ENCODE results near the gene SLC50A1. TPM values are rescaled to one million over a fixed set of nuclear protein-coding genes. Genes with fewer than 3 reads are reported as not detected.
A peak's percentile ranks its signal among the peaks of the same experiment; 100 is the strongest.

SLC50A1 gene
- total RNA-seq, 1 experiment from 2014 or later = 56.5 TPM

DNA sequence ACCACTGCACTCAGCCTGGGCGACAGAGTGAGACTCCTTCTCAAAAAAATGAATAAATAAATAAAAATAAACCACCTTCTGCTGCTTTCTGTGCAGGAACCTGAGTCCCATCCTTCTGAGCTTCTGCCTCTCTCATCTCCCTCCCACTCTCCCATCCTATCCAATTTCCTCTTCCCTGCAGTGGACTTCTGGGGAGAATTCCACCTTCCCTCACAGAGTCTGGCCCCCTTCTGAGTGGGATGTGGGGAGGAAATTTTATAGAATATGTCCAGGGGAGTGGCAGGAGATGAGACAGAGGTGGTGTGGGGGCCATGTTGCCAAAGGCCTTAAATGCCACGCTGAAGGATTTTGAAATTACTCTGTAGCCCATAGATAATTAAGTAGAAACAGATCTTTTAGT, 13.3 kb upstream of the SLC50A1 start:
- H3K27ac ChIP-seq (ENCODE audit: low read length) = no peak overlapping the region
- no peaks in the 10 kb centered on the region for H3K36me3 ChIP-seq (ENCODE audit: insufficient read depth, low read length)
- no peak for DNase-seq
- H3K4me3 ChIP-seq (ENCODE audit: low read length) = no peak overlapping the region
- no peak overlapping the region for H3K4me2 ChIP-seq (ENCODE audit: low read depth, low read length, poor library complexity, severe bottlenecking)
- H3K9me2 ChIP-seq (replicated peaks; ENCODE audit: insufficient read depth, low read length) = no peaks in the 10 kb centered on the region
- H4K20me1 ChIP-seq (ENCODE audit: insufficient read depth, low read depth, low read length) = no peaks in the 10 kb centered on the region
- H3K9ac ChIP-seq (ENCODE audit: low read length) = no peak overlapping the region
- H3K79me2 ChIP-seq (ENCODE audit: low read length) = no peaks in the 10 kb centered on the region
- H2AFZ ChIP-seq (ENCODE audit: low read length) = no peak overlapping the region
- no peaks in the 10 kb centered on the region for H3K9me3 ChIP-seq (ENCODE audit: low read length)
- H3K27me3 ChIP-seq (ENCODE audit: low read length) = no peaks in the 10 kb centered on the region
- H3K4me1 ChIP-seq (ENCODE audit: low read length) = peaks cover 8% of the 10 kb centered on the region

DNA sequence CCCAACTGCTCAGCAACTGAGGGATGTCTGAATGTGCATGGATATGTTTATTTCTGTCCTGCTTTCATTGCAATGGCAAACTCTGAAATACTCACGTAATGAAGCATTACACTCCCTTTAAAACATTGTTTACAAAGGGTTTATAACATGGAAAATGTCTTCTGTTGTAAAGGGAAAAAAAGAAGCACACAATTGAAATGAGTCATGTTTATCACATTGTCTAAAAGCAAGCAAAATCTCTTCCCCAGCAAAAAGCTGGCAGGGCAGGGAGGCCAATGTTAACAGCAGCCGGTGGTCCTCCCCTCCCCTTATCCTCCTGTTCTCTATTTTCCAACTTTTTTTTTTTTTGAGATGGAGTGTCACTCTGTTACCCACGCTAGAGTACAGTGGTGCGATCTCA, 11.9 kb upstream of the SLC50A1 start:
- H3K79me2 ChIP-seq (ENCODE audit: low read length) = no peaks in the 10 kb centered on the region
- H3K4me2 ChIP-seq (ENCODE audit: low read depth, low read length, poor library complexity, severe bottlenecking) = no peak overlapping the region
- no peaks in the 10 kb centered on the region for H3K27me3 ChIP-seq (ENCODE audit: low read length)
- no peak overlapping the region for H3K4me3 ChIP-seq (ENCODE audit: low read length)
- H3K9me2 ChIP-seq (replicated peaks; ENCODE audit: insufficient read depth, low read length) = no peaks in the 10 kb centered on the region
- no peak overlapping the region for H2AFZ ChIP-seq (ENCODE audit: low read length)
- no peaks in the 10 kb centered on the region for H3K36me3 ChIP-seq (ENCODE audit: insufficient read depth, low read length)
- peaks cover 21% of the 10 kb centered on the region for H3K4me1 ChIP-seq (ENCODE audit: low read length)
- H3K27ac ChIP-seq (ENCODE audit: low read length) = no peak overlapping the region
- no peaks in the 10 kb centered on the region for H3K9me3 ChIP-seq (ENCODE audit: low read length)
- no peak for DNase-seq
- H3K9ac ChIP-seq (ENCODE audit: low read length) = no peak overlapping the region
- no peaks in the 10 kb centered on the region for H4K20me1 ChIP-seq (ENCODE audit: insufficient read depth, low read depth, low read length)

- no peak overlapping the region for H3K4me2 ChIP-seq (ENCODE audit: low read depth, low read length, poor library complexity, severe bottlenecking)
- H3K9ac ChIP-seq (ENCODE audit: low read length) = no peak overlapping the region
Observed at GRCh38 chr1:155124503-155125463, 10.9 kb upstream of the SLC50A1 start.

GRCh38 chr1:155125511-155125945, 10.1 kb upstream of the SLC50A1 start:
- no peaks in the 10 kb centered on the region for H3K9me2 ChIP-seq (replicated peaks; ENCODE audit: insufficient read depth, low read length)
- H3K27me3 ChIP-seq (ENCODE audit: low read length) = no peaks in the 10 kb centered on the region
- H3K79me2 ChIP-seq (ENCODE audit: low read length) = no peaks in the 10 kb centered on the region
- H3K4me1 ChIP-seq (ENCODE audit: low read length) = peaks cover 21% of the 10 kb centered on the region
- H4K20me1 ChIP-seq (ENCODE audit: insufficient read depth, low read depth, low read length) = no peaks in the 10 kb centered on the region
- H3K4me2 ChIP-seq (ENCODE audit: low read depth, low read length, poor library complexity, severe bottlenecking) = no peak overlapping the region
- H3K4me3 ChIP-seq (ENCODE audit: low read length) = no peak overlapping the region
- H3K36me3 ChIP-seq (ENCODE audit: insufficient read depth, low read length) = no peaks in the 10 kb centered on the region
- no peak overlapping the region for H3K27ac ChIP-seq (ENCODE audit: low read length)
- no peaks in the 10 kb centered on the region for H3K9me3 ChIP-seq (ENCODE audit: low read length)
- H2AFZ ChIP-seq (ENCODE audit: low read length) = no peak overlapping the region
- H3K9ac ChIP-seq (ENCODE audit: low read length) = no peak overlapping the region
- DNase-seq = no peak

More at GRCh38 chr1:155124503-155125463, 10.9 kb upstream of the SLC50A1 start:
- H4K20me1 ChIP-seq (ENCODE audit: insufficient read depth, low read depth, low read length) = no peaks in the 10 kb centered on the region
- H3K27ac ChIP-seq (ENCODE audit: low read length) = no peak overlapping the region
- H3K4me3 ChIP-seq (ENCODE audit: low read length) = no peak overlapping the region
- no peaks in the 10 kb centered on the region for H3K79me2 ChIP-seq (ENCODE audit: low read length)
- no peak overlapping the region for H2AFZ ChIP-seq (ENCODE audit: low read length)
- no peaks in the 10 kb centered on the region for H3K9me2 ChIP-seq (replicated peaks; ENCODE audit: insufficient read depth, low read length)
- DNase-seq = no peak
- H3K9me3 ChIP-seq (ENCODE audit: low read length) = no peaks in the 10 kb centered on the region
- H3K27me3 ChIP-seq (ENCODE audit: low read length) = no peaks in the 10 kb centered on the region
- H3K4me1 ChIP-seq (ENCODE audit: low read length) = peaks cover 21% of the 10 kb centered on the region
- H3K36me3 ChIP-seq (ENCODE audit: insufficient read depth, low read length) = no peaks in the 10 kb centered on the region

GRCh38 chr1:155125946-155126555, 9.6 kb upstream of the SLC50A1 start:
- H4K20me1 ChIP-seq (ENCODE audit: insufficient read depth, low read depth, low read length) = no peaks in the 10 kb centered on the region
- H3K9me3 ChIP-seq (ENCODE audit: low read length) = no peaks in the 10 kb centered on the region
- DNase-seq = no peak
- peaks cover 21% of the 10 kb centered on the region for H3K4me1 ChIP-seq (ENCODE audit: low read length)
- no peaks in the 10 kb centered on the region for H3K36me3 ChIP-seq (ENCODE audit: insufficient read depth, low read length)
- no peak overlapping the region for H3K4me2 ChIP-seq (ENCODE audit: low read depth, low read length, poor library complexity, severe bottlenecking)
- no peaks in the 10 kb centered on the region for H3K27me3 ChIP-seq (ENCODE audit: low read length)
- H3K27ac ChIP-seq (ENCODE audit: low read length) = no peak overlapping the region
- H3K9ac ChIP-seq (ENCODE audit: low read length) = no peak overlapping the region
- H3K9me2 ChIP-seq (replicated peaks; ENCODE audit: insufficient read depth, low read length) = no peaks in the 10 kb centered on the region
- no peaks in the 10 kb centered on the region for H3K79me2 ChIP-seq (ENCODE audit: low read length)
- no peak overlapping the region for H2AFZ ChIP-seq (ENCODE audit: low read length)
- H3K4me3 ChIP-seq (ENCODE audit: low read length) = no peak overlapping the region

DNA sequence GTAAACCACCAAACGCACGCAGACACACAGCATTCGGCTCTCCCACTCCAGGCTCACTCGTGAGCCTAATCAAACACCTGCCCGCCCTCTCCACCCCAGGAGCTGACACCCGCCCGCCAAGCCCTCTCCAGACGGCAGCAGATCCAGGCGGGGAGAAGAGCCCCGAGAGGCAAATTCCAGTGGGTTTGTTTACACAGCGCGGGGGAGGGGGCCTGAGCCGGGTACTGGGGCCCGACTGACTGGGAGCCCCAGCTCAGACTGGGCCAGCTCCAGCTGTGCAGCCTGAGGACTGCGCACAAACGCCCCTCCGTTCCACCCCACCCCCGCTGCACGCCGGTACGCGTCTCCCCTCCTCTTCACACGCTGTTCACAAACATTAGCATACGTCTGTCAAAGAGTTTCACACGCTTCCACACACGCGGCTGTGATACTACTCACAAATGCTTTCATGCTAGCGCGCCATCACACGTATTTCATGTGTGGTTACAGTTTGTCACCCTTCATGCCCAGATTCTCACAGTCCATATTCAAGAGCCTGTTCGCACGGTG, 9.0 kb upstream of the SLC50A1 start:
- H3K36me3 ChIP-seq (ENCODE audit: insufficient read depth, low read length) = no peaks in the 10 kb centered on the region
- H3K4me2 ChIP-seq (ENCODE audit: low read depth, low read length, poor library complexity, severe bottlenecking) = peak overlapping the region; percentile 62
- H3K4me3 ChIP-seq (ENCODE audit: low read length) = peak overlapping the region; percentile 37; the same call in 1 of the 2 replicates
- peaks cover 21% of the 10 kb centered on the region for H3K4me1 ChIP-seq (ENCODE audit: low read length)
- no peak overlapping the region for H3K27ac ChIP-seq (ENCODE audit: low read length)
- 0 out of 2 replicates have a peak overlapping the region, but pooled peaks have one; percentile 10 for H3K9ac ChIP-seq (ENCODE audit: low read length)
- H3K79me2 ChIP-seq (ENCODE audit: low read length) = no peaks in the 10 kb centered on the region
- H2AFZ ChIP-seq (ENCODE audit: low read length) = peak overlapping the region; percentile 49; the same call in 1 of the 2 replicates
- no peaks in the 10 kb centered on the region for H3K27me3 ChIP-seq (ENCODE audit: low read length)
- no peaks in the 10 kb centered on the region for H3K9me2 ChIP-seq (replicated peaks; ENCODE audit: insufficient read depth, low read length)
- no peaks in the 10 kb centered on the region for H3K9me3 ChIP-seq (ENCODE audit: low read length)
- DNase-seq = peak; percentile 55
- H4K20me1 ChIP-seq (ENCODE audit: insufficient read depth, low read depth, low read length) = no peaks in the 10 kb centered on the region

GRCh38 chr1:155127105-155127966, 8.3 kb upstream of the SLC50A1 start, which contains the start of gene EFNA1:
TSS of gene EFNA1 (plus strand) at chr1:155127876. CDS start at chr1:155127978, 102 bp downstream.
- Histone ChIP-seq H3K36me3 (ENCODE audit: insufficient read depth, low read length) (no peaks in the 10 kb centered on the region), H4K20me1 (ENCODE audit: insufficient read depth, low read depth, low read length) (no peaks in the 10 kb centered on the region), H2AFZ (ENCODE audit: low read length) (peak within 1 kb of the TSS; percentile 49; the same call in 1 of the 2 replicates), H3K27me3 (ENCODE audit: low read length) (no peaks in the 10 kb centered on the region), H3K4me1 (ENCODE audit: low read length) (peaks cover 21% of the 10 kb centered on the region), H3K79me2 (ENCODE audit: low read length) (no peaks in the 10 kb centered on the region), H3K9ac (ENCODE audit: low read length) (peak within 1 kb of the TSS; percentile 32; the same call in 1 of the 2 replicates), H3K4me3 (ENCODE audit: low read length) (peak within 1 kb of the TSS; percentile 37; the same call in 1 of the 2 replicates), H3K9me2 (replicated peaks; ENCODE audit: insufficient read depth, low read length) (no peaks in the 10 kb centered on the region), H3K9me3 (ENCODE audit: low read length) (no peaks in the 10 kb centered on the region), H3K4me2 (ENCODE audit: low read depth, low read length, poor library complexity, severe bottlenecking) (peak within 1 kb of the TSS; percentile 62), H3K27ac (ENCODE audit: low read length) (no peak within 1 kb of the TSS)
- DNase-seq = no peak

Measured in Karpas-422 (cell line).